Gastroesophageal sphincter (tissue), 4 donors: ENCODE results near the gene ADGRE3. TPM values are rescaled to one million over a fixed set of nuclear protein-coding genes. Genes with fewer than 3 reads are reported as not detected.

Source experiments
- ATAC-seq: fragments of 150-250 bp; one replicate; pipeline ENCODE4 v1.9.1; 2016; ENCODE audit warnings: mild to moderate bottlenecking, moderate library complexity
- H3K27ac ChIP-seq, 4 donors: fragments of 200-600 bp; sonication (generic) in 3 of 4; 1 replicate in 3 of 4; 2 replicates in 1 of 4; pipeline ENCODE4 v1.5.1; 2016 to 2019
- H3K27me3 ChIP-seq: fragments of 200-600 bp; sonication (generic); one replicate; pipeline ENCODE4 v1.5.1; 2019
- H3K36me3 ChIP-seq, 2 donors: fragments of 200-600 bp; sonication (generic); one replicate each; pipeline ENCODE4 v1.5.1; 2019; ENCODE audit warnings: control low read depth in 1 of 2
- H3K4me1 ChIP-seq, 3 donors: fragments of 200-600 bp; sonication (generic); 1 replicate in 2 of 3; 2 replicates in 1 of 3; pipeline ENCODE4 v1.5.1; 2016 to 2019; ENCODE audit warnings: control low read depth in 2 of 3
- H3K4me3 ChIP-seq, 2 donors: fragments of 200-600 bp; sonication (generic); one replicate each; pipeline ENCODE4 v1.5.1; 2019; ENCODE audit warnings: mild to moderate bottlenecking in 1 of 2, moderate library complexity in 1 of 2
- H3K9me3 ChIP-seq, 3 donors: fragments of 200-600 bp; sonication (generic); one replicate each; pipeline ENCODE4 v1.5.1; 2017 to 2019; ENCODE audit warnings: control low read depth in 2 of 3
- CTCF ChIP-seq, 4 experiments: fragments of 200-600 bp in 2 of 4; fragments of 450-650 bp in 2 of 4; sonication (generic) in 1 of 4; IDR thresholded peaks; one replicate each; pipeline ENCODE4 v1.5.1; 2017 to 2019; ENCODE audit warnings: antibody characterized with exemption in 4 of 4, mild to moderate bottlenecking in 2 of 4, moderate library complexity in 2 of 4
- EP300 ChIP-seq: sonication (generic); formaldehyde crosslinking; IDR thresholded peaks from one replicate; pipeline ENCODE4 v1.6.1; 2017; ENCODE audit warnings: antibody characterized with exemption, mild to moderate bottlenecking
- POLR2A ChIP-seq, 2 donors: fragments of 450-650 bp; IDR thresholded peaks; one replicate each; pipeline ENCODE4 v1.6.1; 2017; ENCODE audit warnings: antibody characterized with exemption in 2 of 2, mild to moderate bottlenecking in 2 of 2, moderate library complexity in 1 of 2
- POLR2AphosphoS5 ChIP-seq: sonication (generic); formaldehyde crosslinking; IDR thresholded peaks from one replicate; pipeline ENCODE4 v1.6.1; 2017; ENCODE audit warnings: antibody characterized with exemption
- WGBS, 2 donors: methylation state at CpG; one replicate each; pipeline ENCODE4 v1.1.5; 2018; ENCODE audit warnings: low coverage in 1 of 2; 5-methylcytosine and 5-hydroxymethylcytosine counted together
- total RNA-seq, 4 donors: library from RNA; depleted of rRNA; stranded (reverse); fragments of >200 nt; gene quantifications; one replicate each; pipeline ENCODE4 v1.1.0, GENCODE V29; 2016

ADGRE3 gene
- total RNA-seq, 4 donors from 2014 or later, result not detected

GRCh38 chr19:14577885-14578427 is 96.7 kb downstream of the ADGRE3 start:
- H3K36me3 ChIP-seq, result no peaks in the 10 kb centered on the region
- ATAC-seq, result no peak
- no peak overlapping the region for H3K27ac ChIP-seq
- 20 to 29% methylated on average over 2 to 4 of the region's 6 CpGs for WGBS, 2 donors
- H3K4me3 ChIP-seq, result no peak overlapping the region
- TF ChIP-seq EP300 (no peak), POLR2AphosphoS5 (no peak), CTCF (IDR thresholded peaks at IDR 0.05) (no peak), POLR2A (IDR thresholded peaks at IDR 0.05) (no peak)
- no peaks in the 10 kb centered on the region for H3K27me3 ChIP-seq
- H3K9me3 ChIP-seq, result no peaks in the 10 kb centered on the region
- peaks cover 0 to 11% (median 0%) of the 10 kb centered on the region in 3 donors for H3K4me1 ChIP-seq

GRCh38 chr19:14577264-14577663 is 97.4 kb downstream of the ADGRE3 start:
- no peak for ATAC-seq
- H3K9me3 ChIP-seq, result no peaks in the 10 kb centered on the region
- H3K4me3 ChIP-seq, result no peak overlapping the region
- H3K27ac ChIP-seq, result no peak overlapping the region
- H3K4me1 ChIP-seq, result peaks cover 0 to 14% (median 0%) of the 10 kb centered on the region in 3 donors
- no peaks in the 10 kb centered on the region for H3K36me3 ChIP-seq
- 65% methylated on average over 3 of the region's 5 CpGs; no CpG with 5 or more reads in 1 of the 2 donors for WGBS, 2 donors
- H3K27me3 ChIP-seq, result no peaks in the 10 kb centered on the region
- TF ChIP-seq EP300 (no peak), POLR2AphosphoS5 (no peak), CTCF (IDR thresholded peaks at IDR 0.05) (no peak), POLR2A (IDR thresholded peaks at IDR 0.05) (no peak)

- Histone ChIP-seq H3K27ac (no peak overlapping the region), H3K4me3 (no peak overlapping the region), H3K9me3 (no peaks in the 10 kb centered on the region), H3K36me3 (no peaks in the 10 kb centered on the region), H3K4me1 (peaks cover 0 to 21% (median 0%) of the 10 kb centered on the region in 3 donors), H3K27me3 (no peaks in the 10 kb centered on the region)
- ATAC-seq, result no peak
- no peak for TF ChIP-seq POLR2AphosphoS5
- TF ChIP-seq POLR2A (IDR thresholded peaks at IDR 0.05), result no peak
- no peak for TF ChIP-seq CTCF (IDR thresholded peaks at IDR 0.05)
- WGBS, 2 donors, result 77 to 82% methylated on average over 5 to 6 of the region's 8 CpGs
Observed at GRCh38 chr19:14576363-14576762, 98.3 kb downstream of the ADGRE3 start.

- TF ChIP-seq EP300 (no peak), POLR2AphosphoS5 (no peak), CTCF (IDR thresholded peaks at IDR 0.05) (no peak), POLR2A (IDR thresholded peaks at IDR 0.05) (no peak)
- H3K27ac ChIP-seq, result no peak overlapping the region
- no peaks in the 10 kb centered on the region for H3K36me3 ChIP-seq
- ATAC-seq, result no peak
- H3K4me1 ChIP-seq, result peaks cover 0 to 30% (median 8%) of the 10 kb centered on the region in 3 donors
- no peaks in the 10 kb centered on the region for H3K27me3 ChIP-seq
- H3K4me3 ChIP-seq, result no peak overlapping the region
- WGBS, 2 donors, result 67 to 85% methylated on average over 4 to 6 of the region's 6 CpGs
- H3K9me3 ChIP-seq, result no peaks in the 10 kb centered on the region
Observed at GRCh38 chr19:14575428-14575980, 99.1 kb downstream of the ADGRE3 start.
